ENCODE data around the gene HAL. TPM values are rescaled to one million over a fixed set of nuclear protein-coding genes. Genes with fewer than 3 reads are reported as not detected.

HAL gene
- total and polyA plus RNA-seq, 2 of the 13 experiments (the other 11 are each of a cell fraction or from before 2014, with no cell fraction given) = 0.89 to 37.8 TPM

DNA sequence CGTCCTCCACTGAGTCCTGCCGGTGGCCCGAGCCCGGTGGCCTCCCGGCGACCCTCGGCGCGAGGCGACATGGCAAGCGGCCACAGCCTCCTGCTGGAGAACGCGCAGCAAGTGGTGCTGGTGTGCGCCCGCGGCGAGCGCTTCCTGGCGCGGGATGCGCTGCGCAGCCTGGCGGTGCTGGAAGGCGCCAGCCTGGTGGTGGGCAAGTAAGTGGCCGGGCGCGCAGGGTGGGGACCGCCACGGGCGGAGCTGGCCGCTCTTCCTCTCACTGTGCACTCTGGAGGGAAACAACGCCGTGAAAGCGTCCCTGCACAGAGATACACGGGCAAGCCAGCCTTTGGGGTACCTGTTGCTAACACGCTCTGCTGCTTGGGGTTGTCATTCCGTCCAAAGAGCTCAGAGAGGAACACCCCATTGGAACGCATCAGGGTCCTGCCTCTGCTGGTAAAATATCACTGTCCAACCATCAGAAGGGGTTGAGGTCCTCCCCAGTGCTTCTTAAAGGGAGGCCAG, 52.8 kb downstream of the HAL start, which contains the start of gene AMDHD1 (continued):
- TF ChIP-seq ZNF3 (CRISPR knock-in tag; IDR thresholded peaks at IDR 0.05) (no peak), TOE1 (CRISPR knock-in tag; IDR thresholded peaks at IDR 0.05) (no peak), ARNT2 (CRISPR knock-in tag; IDR thresholded peaks at IDR 0.05; ENCODE audit: low read depth) (no peak; the same call in 1 of the 2 replicates), RORA (CRISPR knock-in tag; IDR thresholded peaks at IDR 0.05) (no peak), ZNF839 (CRISPR knock-in tag; IDR thresholded peaks at IDR 0.05; ENCODE audit: borderline replicate concordance) (peak; percentile 15; the same call in 1 of the 2 replicates), KAT7 (CRISPR knock-in tag; IDR thresholded peaks at IDR 0.05; ENCODE audit: borderline replicate concordance) (peak; percentile 69; the same call in 1 of the 2 replicates), HMG20A (CRISPR knock-in tag; IDR thresholded peaks at IDR 0.05; ENCODE audit: borderline replicate concordance) (no peak), SOX6 (IDR thresholded peaks at IDR 0.05) (no peak), SOX6 (CRISPR knock-in tag; IDR thresholded peaks at IDR 0.05) (peak; percentile 36; the same call in 1 of the 2 replicates), HOXD1 (CRISPR knock-in tag; IDR thresholded peaks at IDR 0.05) (no peak), POLR2G (IDR thresholded peaks at IDR 0.05; ENCODE audit: low read depth, low read length) (peak; percentile 63), ZNF292 (CRISPR knock-in tag; IDR thresholded peaks at IDR 0.05; ENCODE audit: borderline replicate concordance, low read depth) (no peak), FOXO1 (CRISPR knock-in tag; IDR thresholded peaks at IDR 0.05) (no peak), ZNF572 (CRISPR knock-in tag; IDR thresholded peaks at IDR 0.05) (no peak), ETV6 (CRISPR knock-in tag; conservative IDR thresholded peaks at IDR 0.05) (no peak), CBX1 (IDR thresholded peaks at IDR 0.05; ENCODE audit: low read depth) (peak; percentile 40), MAFF (IDR thresholded peaks at IDR 0.05; ENCODE audit: low read depth, low read length) (no peak), ZNF335 (CRISPR knock-in tag; IDR thresholded peaks at IDR 0.05) (no peak), ZSCAN31 (CRISPR knock-in tag; IDR thresholded peaks at IDR 0.05; ENCODE audit: low read depth) (no peak; the same call in 1 of the 2 replicates)
- TF ChIP-seq, protein P1, sequence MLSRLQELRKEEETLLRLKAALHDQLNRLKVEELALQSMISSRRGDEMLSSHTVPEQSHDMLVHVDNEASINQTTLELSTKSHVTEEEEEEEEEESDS (CRISPR knock-in tag; IDR thresholded peaks at IDR 0.05; ENCODE audit: borderline replicate concordance) = no peak
- TF ChIP-seq, protein P2, sequence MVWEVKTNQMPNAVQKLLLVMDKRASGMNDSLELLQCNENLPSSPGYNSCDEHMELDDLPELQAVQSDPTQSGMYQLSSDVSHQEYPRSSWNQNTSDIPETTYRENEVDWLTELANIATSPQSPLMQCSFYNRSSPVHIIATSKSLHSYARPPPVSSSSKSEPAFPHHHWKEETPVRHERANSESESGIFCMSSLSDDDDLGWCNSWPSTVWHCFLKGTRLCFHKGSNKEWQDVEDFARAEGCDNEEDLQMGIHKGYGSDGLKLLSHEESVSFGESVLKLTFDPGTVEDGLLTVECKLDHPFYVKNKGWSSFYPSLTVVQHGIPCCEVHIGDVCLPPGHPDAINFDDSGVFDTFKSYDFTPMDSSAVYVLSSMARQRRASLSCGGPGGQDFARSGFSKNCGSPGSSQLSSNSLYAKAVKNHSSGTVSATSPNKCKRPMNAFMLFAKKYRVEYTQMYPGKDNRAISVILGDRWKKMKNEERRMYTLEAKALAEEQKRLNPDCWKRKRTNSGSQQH (CRISPR knock-in tag; IDR thresholded peaks at IDR 0.05; ENCODE audit: low read depth) = no peak
- TF ChIP-seq, protein P3, sequence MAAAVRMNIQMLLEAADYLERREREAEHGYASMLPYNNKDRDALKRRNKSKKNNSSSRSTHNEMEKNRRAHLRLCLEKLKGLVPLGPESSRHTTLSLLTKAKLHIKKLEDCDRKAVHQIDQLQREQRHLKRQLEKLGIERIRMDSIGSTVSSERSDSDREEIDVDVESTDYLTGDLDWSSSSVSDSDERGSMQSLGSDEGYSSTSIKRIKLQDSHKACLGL (CRISPR knock-in tag; IDR thresholded peaks at IDR 0.05) = 0 out of 2 replicates have a peak, but pooled peaks have one; percentile 45
- TF ChIP-seq, protein P4, sequence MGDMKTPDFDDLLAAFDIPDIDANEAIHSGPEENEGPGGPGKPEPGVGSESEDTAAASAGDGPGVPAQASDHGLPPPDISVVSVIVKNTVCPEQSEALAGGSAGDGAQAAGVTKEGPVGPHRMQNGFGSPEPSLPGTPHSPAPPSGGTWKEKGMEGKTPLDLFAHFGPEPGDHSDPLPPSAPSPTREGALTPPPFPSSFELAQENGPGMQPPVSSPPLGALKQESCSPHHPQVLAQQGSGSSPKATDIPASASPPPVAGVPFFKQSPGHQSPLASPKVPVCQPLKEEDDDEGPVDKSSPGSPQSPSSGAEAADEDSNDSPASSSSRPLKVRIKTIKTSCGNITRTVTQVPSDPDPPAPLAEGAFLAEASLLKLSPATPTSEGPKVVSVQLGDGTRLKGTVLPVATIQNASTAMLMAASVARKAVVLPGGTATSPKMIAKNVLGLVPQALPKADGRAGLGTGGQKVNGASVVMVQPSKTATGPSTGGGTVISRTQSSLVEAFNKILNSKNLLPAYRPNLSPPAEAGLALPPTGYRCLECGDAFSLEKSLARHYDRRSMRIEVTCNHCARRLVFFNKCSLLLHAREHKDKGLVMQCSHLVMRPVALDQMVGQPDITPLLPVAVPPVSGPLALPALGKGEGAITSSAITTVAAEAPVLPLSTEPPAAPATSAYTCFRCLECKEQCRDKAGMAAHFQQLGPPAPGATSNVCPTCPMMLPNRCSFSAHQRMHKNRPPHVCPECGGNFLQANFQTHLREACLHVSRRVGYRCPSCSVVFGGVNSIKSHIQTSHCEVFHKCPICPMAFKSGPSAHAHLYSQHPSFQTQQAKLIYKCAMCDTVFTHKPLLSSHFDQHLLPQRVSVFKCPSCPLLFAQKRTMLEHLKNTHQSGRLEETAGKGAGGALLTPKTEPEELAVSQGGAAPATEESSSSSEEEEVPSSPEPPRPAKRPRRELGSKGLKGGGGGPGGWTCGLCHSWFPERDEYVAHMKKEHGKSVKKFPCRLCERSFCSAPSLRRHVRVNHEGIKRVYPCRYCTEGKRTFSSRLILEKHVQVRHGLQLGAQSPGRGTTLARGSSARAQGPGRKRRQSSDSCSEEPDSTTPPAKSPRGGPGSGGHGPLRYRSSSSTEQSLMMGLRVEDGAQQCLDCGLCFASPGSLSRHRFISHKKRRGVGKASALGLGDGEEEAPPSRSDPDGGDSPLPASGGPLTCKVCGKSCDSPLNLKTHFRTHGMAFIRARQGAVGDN (CRISPR knock-in tag; IDR thresholded peaks at IDR 0.05) = peak; percentile 76
- TF ChIP-seq, protein P5, sequence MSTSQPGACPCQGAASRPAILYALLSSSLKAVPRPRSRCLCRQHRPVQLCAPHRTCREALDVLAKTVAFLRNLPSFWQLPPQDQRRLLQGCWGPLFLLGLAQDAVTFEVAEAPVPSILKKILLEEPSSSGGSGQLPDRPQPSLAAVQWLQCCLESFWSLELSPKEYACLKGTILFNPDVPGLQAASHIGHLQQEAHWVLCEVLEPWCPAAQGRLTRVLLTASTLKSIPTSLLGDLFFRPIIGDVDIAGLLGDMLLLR (CRISPR knock-in tag; IDR thresholded peaks at IDR 0.05) = no peak
- TF ChIP-seq, protein P6, sequence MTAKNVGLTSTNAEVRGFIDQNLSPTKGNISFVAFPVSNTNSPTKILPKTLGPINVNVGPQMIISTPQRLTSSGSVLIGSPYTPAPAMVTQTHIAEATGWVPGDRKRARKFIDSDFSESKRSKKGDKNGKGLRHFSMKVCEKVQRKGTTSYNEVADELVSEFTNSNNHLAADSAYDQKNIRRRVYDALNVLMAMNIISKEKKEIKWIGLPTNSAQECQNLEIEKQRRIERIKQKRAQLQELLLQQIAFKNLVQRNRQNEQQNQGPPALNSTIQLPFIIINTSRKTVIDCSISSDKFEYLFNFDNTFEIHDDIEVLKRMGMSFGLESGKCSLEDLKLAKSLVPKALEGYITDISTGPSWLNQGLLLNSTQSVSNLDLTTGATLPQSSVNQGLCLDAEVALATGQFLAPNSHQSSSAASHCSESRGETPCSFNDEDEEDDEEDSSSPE (CRISPR knock-in tag; IDR thresholded peaks at IDR 0.05) = no peak; the same call in 1 of the 2 replicates
